CD4-positive, alpha-beta T cell (primary cell): Measurements from ENCODE around the gene GPR35. TPM values are rescaled to one million over a fixed set of nuclear protein-coding genes. Genes with fewer than 3 reads are reported as not detected.

Experiments
- ATAC-seq: fragments of 200-7000 bp; cut with Tn5 transposase; one replicate; pipeline ENCODE4 v1.10.0; 2022; ENCODE audit warnings: mild to moderate bottlenecking; ENCODE audit not compliant: poor library complexity
- CTCF ChIA-PET: fragments of 350-600 bp; sonication (Branson Sonifier 250); formaldehyde crosslinking; loops from one replicate; lab custom pipeline; 2021; ENCODE audit warnings: antibody characterized with exemption, inconsistent platforms; lab: Charles Lee
- POLR2A ChIA-PET: fragments of 350-600 bp; sonication (Branson Sonifier 250); formaldehyde crosslinking; loops from one replicate; lab custom pipeline; 2021; ENCODE audit warnings: antibody characterized with exemption, inconsistent platforms; lab: Charles Lee
- DNase-seq, 14 experiments: peaks; one replicate each; pipeline ENCODE4 v3.0.0-alpha.2; 2013 to 2020; ENCODE audit warnings: mixed read lengths in 2 of 14
- H3K27ac ChIP-seq, 2 donors: one replicate each; pipeline versions ENCODE4 v1.5.1 to v1.7.0; 2013; ENCODE audit warnings: low read length in 2 of 2, low read depth in 1 of 2, mild to moderate bottlenecking in 1 of 2
- H3K27me3 ChIP-seq, 2 experiments: 1 replicate in 1 of 2; 2 replicates in 1 of 2; pipeline versions ENCODE4 v1.6.1 to v1.7.0; 2013; ENCODE audit warnings: low read length in 2 of 2, control low read depth in 1 of 2, mild to moderate bottlenecking in 1 of 2, moderate library complexity in 1 of 2; ENCODE audit not compliant: insufficient read depth in 2 of 2, control insufficient read depth in 1 of 2
- H3K36me3 ChIP-seq: one replicate; pipeline ENCODE4 v1.6.1; 2013; ENCODE audit warnings: low read length, control low read depth; ENCODE audit not compliant: insufficient read depth
- H3K4me1 ChIP-seq: one replicate; pipeline ENCODE4 v1.6.1; 2013; ENCODE audit warnings: low read length, control low read depth; ENCODE audit not compliant: insufficient read depth
- H3K4me3 ChIP-seq: one replicate; pipeline ENCODE4 v1.5.1; 2013; ENCODE audit warnings: mild to moderate bottlenecking, low read length, moderate library complexity
- H3K9me3 ChIP-seq, 2 experiments: 1 replicate in 1 of 2; 2 replicates in 1 of 2; pipeline versions ENCODE4 v1.6.1 to v1.7.0; 2013; ENCODE audit warnings: low read length in 2 of 2, mild to moderate bottlenecking in 2 of 2, control low read depth in 1 of 2, moderate library complexity in 1 of 2; ENCODE audit not compliant: control insufficient read depth in 1 of 2, insufficient read depth in 1 of 2
- H3K27ac Mint-ChIP-seq: one replicate; pipeline ENCODE4 v1.8.0; 2020; ENCODE audit warnings: mixed read lengths
- H3K27me3 Mint-ChIP-seq: one replicate; pipeline ENCODE4 v1.8.0; 2021; ENCODE audit warnings: mixed read lengths
- H3K36me3 Mint-ChIP-seq: one replicate; pipeline ENCODE4 v1.8.0; 2021; ENCODE audit warnings: low read depth, mixed read lengths
- H3K4me1 Mint-ChIP-seq: one replicate; pipeline ENCODE4 v1.8.0; 2021; ENCODE audit warnings: low read depth, mixed read lengths
- H3K4me3 Mint-ChIP-seq: one replicate; pipeline ENCODE4 v1.8.0; 2020; ENCODE audit warnings: mild to moderate bottlenecking, mixed read lengths
- H3K9me3 Mint-ChIP-seq: one replicate; pipeline ENCODE4 v1.8.0; 2020; ENCODE audit warnings: mixed read lengths
- intact Hi-C, 2 experiments: fragments of 100-400 bp; cut with DNase I in 1 of 2; cut with micrococcal nuclease in 1 of 2; formaldehyde crosslinking; loops; one replicate each; pipeline versions ENCODE4 v1.15.1 to v1.9.0; 2023 to 2025; cut with DNase I, micrococcal nuclease
- total RNA-seq, 174 experiments: library from RNA in 2 of 174; stranded (reverse) in 2 of 174; gene quantifications; one replicate each; pipeline ENCODE4 v1.2.3 and lab custom pipeline; 2021 to 2026
- TF ChIP-seq, protein P1 (sequence below): fragments of 200-600 bp; IDR thresholded peaks from one replicate; pipeline ENCODE4 v1.8.0; 2022; ENCODE audit warnings: antibody characterized with exemption, mild to moderate bottlenecking

The GPR35 gene
- total RNA-seq, 2 experiments from 2014 or later, result 7.1 to 7.2 TPM

DNA sequence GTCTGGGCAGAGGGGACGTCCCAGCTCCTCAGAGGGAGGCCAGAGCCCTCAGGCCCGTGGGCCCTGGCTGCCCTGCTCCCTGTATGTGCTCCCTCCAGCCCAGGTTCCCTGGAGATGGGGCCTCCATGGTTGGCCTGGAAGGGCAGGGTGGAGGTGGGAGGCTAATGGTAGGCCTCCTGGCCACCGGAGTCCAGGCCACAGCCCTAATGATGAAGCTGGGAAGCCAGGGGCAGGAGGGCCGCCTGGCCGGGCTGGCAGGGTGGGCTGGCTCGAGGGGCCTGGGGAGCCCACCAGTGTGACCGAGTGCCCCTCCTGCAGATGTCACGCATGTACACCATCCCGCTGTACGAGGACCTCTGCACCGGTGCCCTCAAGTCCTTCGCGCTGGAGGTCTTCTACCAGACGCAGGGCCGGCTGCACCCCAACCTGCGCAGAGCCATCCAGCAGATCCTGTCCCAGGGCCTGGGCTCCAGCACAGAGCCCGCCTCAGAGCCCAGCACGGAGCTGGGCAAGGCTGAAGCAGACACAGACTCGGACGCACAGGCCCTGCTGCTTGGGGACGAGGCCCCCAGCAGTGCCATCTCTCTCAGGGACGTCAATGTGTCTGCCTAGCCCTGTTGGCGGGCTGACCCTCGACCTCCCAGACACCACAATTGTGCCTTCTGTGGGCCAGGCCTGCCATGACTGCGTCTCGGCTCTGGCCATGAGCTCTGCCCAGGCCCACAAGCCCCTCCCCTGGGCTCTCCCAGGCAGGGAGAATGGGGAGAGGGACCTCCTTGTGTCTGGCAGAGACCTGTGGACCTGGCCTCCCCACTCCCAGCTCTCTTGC is 47.8 kb upstream of the GPR35 start:
- no peaks in the 10 kb centered on the region for H3K27me3 Mint-ChIP-seq
- Histone ChIP-seq H3K9me3 (no peaks in the 10 kb centered on the region), H3K27me3 (no peaks in the 10 kb centered on the region), H3K4me3 (no peak overlapping the region), H3K4me1 (peaks cover 51% of the 10 kb centered on the region), H3K27ac (no peak overlapping the region), H3K36me3 (peaks cover 63% of the 10 kb centered on the region)
- H3K9me3 Mint-ChIP-seq, result no peaks in the 10 kb centered on the region
- ATAC-seq, result no peak
- ChIA-PET POLR2A (interaction anchor here (1.1 to 3.1 kb wide), 4 partner anchors 8 to 16 kb away, joined by 3 to 16 read pairs (median 6); partner anchors contain the start of gene CAPN10), CTCF (interaction anchor here (1.9 kb wide), 1 partner anchor 21 kb away, joined by 4 read pairs; no protein-coding TSS in a partner anchor)
- DNase-seq, result no peak
- H3K27ac Mint-ChIP-seq, result no peak overlapping the region
- H3K4me3 Mint-ChIP-seq, result no peak overlapping the region
- peaks cover 45% of the 10 kb centered on the region for H3K36me3 Mint-ChIP-seq
- intact Hi-C loops, result loop anchor here in 1 of 2 experiments (2.0 kb wide), 1 partner anchor 63 kb away; no protein-coding TSS in a partner anchor
- TF ChIP-seq, protein P1, sequence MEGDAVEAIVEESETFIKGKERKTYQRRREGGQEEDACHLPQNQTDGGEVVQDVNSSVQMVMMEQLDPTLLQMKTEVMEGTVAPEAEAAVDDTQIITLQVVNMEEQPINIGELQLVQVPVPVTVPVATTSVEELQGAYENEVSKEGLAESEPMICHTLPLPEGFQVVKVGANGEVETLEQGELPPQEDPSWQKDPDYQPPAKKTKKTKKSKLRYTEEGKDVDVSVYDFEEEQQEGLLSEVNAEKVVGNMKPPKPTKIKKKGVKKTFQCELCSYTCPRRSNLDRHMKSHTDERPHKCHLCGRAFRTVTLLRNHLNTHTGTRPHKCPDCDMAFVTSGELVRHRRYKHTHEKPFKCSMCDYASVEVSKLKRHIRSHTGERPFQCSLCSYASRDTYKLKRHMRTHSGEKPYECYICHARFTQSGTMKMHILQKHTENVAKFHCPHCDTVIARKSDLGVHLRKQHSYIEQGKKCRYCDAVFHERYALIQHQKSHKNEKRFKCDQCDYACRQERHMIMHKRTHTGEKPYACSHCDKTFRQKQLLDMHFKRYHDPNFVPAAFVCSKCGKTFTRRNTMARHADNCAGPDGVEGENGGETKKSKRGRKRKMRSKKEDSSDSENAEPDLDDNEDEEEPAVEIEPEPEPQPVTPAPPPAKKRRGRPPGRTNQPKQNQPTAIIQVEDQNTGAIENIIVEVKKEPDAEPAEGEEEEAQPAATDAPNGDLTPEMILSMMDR, result no peak
- H3K4me1 Mint-ChIP-seq, result peaks cover 23% of the 10 kb centered on the region

DNA sequence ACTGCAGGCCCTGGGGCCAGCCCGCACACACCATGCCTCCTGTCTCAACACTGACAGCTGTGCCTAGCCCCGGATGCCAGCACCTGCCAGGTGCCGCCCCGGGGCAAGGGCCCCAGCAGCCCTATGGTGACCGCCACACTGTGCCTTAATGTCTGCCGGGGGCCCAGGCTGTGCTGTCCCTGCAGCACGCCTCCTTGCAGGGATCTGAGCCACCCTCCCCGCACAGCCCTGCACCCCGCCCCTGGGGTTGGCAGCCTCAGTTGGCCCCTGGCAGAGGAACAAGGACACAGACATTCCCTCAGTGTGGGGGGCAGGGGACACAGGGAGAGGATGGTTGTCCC is 47.2 kb upstream of the GPR35 start:
- intact Hi-C loops, result loop anchor here in 1 of 2 experiments (2.0 kb wide), 1 partner anchor 63 kb away; no protein-coding TSS in a partner anchor
- H3K27ac Mint-ChIP-seq, result no peak overlapping the region
- ChIA-PET POLR2A (interaction anchor here (1.4 to 3.1 kb wide), 2 partner anchors 8 to 9 kb away, joined by 5 to 16 read pairs; partner anchors contain the start of gene CAPN10), CTCF (interaction anchor here (1.9 kb wide), 1 partner anchor 22 kb away, joined by 4 read pairs; no protein-coding TSS in a partner anchor)
- TF ChIP-seq, protein P1, result no peak
- H3K36me3 Mint-ChIP-seq, result peaks cover 47% of the 10 kb centered on the region
- Histone ChIP-seq H3K9me3 (no peaks in the 10 kb centered on the region), H3K27ac (no peak overlapping the region), H3K36me3 (peaks cover 57% of the 10 kb centered on the region), H3K4me1 (peaks cover 45% of the 10 kb centered on the region), H3K27me3 (no peaks in the 10 kb centered on the region), H3K4me3 (no peak overlapping the region)
- H3K4me1 Mint-ChIP-seq, result peaks cover 27% of the 10 kb centered on the region
- no peak overlapping the region for H3K4me3 Mint-ChIP-seq
- no peaks in the 10 kb centered on the region for H3K27me3 Mint-ChIP-seq
- no peak for DNase-seq
- H3K9me3 Mint-ChIP-seq, result no peaks in the 10 kb centered on the region
- no peak for ATAC-seq

GRCh38 chr2:240578488-240578887 is 46.8 kb upstream of the GPR35 start:
- Mint-ChIP-seq H3K4me3 (no peak overlapping the region), H3K27ac (peak overlapping the region; percentile 77), H3K9me3 (no peaks in the 10 kb centered on the region), H3K27me3 (no peaks in the 10 kb centered on the region), H3K4me1 (peaks cover 27% of the 10 kb centered on the region), H3K36me3 (peaks cover 47% of the 10 kb centered on the region)
- H3K27ac ChIP-seq, result no peak overlapping the region
- H3K27me3 ChIP-seq, result no peaks in the 10 kb centered on the region
- ChIA-PET POLR2A (interaction anchor here (1.4 to 3.1 kb wide), 2 partner anchors 8 to 9 kb away, joined by 5 to 16 read pairs; partner anchors contain the start of gene CAPN10), CTCF (no interaction called here)
- intact Hi-C loops, result loop anchor here in 1 of 2 experiments (2.0 kb wide), 1 partner anchor 64 kb away; no protein-coding TSS in a partner anchor
- ATAC-seq (no peak), DNase-seq (no peak)
- peaks cover 43% of the 10 kb centered on the region for H3K4me1 ChIP-seq
- peaks cover 53% of the 10 kb centered on the region for H3K36me3 ChIP-seq
- TF ChIP-seq, protein P1, result no peak
- no peaks in the 10 kb centered on the region for H3K9me3 ChIP-seq
- H3K4me3 ChIP-seq, result no peak overlapping the region
